H9 (cell line): ENCODE results near the gene SHMT2. TPM values are rescaled to one million over a fixed set of nuclear protein-coding genes. Genes with fewer than 3 reads are reported as not detected.

Source experiments
- DNase-seq: peaks from one replicate; pipeline ENCODE4 v3.0.0-alpha.2; 2017
- H2AFZ ChIP-seq: one replicate; pipeline ENCODE4 v1.6.1; 2013; ENCODE audit warnings: mild to moderate bottlenecking, low read length, control low read depth, moderate library complexity
- H2AK5ac ChIP-seq: 2 replicates; pipeline ENCODE4 v1.6.1; 2013; ENCODE audit warnings: low read length, control low read depth, mixed read lengths; ENCODE audit not compliant: insufficient read length
- H2BK120ac ChIP-seq: one replicate; pipeline ENCODE4 v1.6.1; 2013; ENCODE audit warnings: low read depth, mild to moderate bottlenecking, low read length, control low read depth, inconsistent platforms; ENCODE audit not compliant: poor library complexity, severe bottlenecking
- H2BK12ac ChIP-seq: 2 replicates; pipeline ENCODE4 v1.6.1; 2013; ENCODE audit warnings: low read length, control low read depth, mixed read lengths, low read depth; ENCODE audit not compliant: insufficient read length
- H2BK15ac ChIP-seq: 2 replicates; pipeline ENCODE4 v1.6.1; 2013; ENCODE audit warnings: low read depth, low read length, control low read depth
- H2BK20ac ChIP-seq: one replicate; pipeline ENCODE4 v1.6.1; 2013; ENCODE audit warnings: low read depth, mild to moderate bottlenecking, low read length, control low read depth, inconsistent platforms; ENCODE audit not compliant: poor library complexity, severe bottlenecking
- H2BK5ac ChIP-seq: 2 replicates; pipeline ENCODE4 v1.6.1; 2013; ENCODE audit warnings: low read length, control low read depth, mixed read lengths; ENCODE audit not compliant: insufficient read length
- H3K14ac ChIP-seq: 2 replicates; pipeline ENCODE4 v1.6.1; 2013; ENCODE audit warnings: low read length, control low read depth; ENCODE audit not compliant: insufficient read depth
- H3K18ac ChIP-seq: 2 replicates; pipeline ENCODE4 v1.6.1; 2013; ENCODE audit warnings: low read depth, mild to moderate bottlenecking, mixed read lengths, low read length, control low read depth; ENCODE audit not compliant: insufficient read length
- H3K23ac ChIP-seq: 2 replicates; pipeline ENCODE4 v1.6.1; 2013; ENCODE audit warnings: low read length, control low read depth, mixed read lengths, low read depth; ENCODE audit not compliant: insufficient read length
- H3K23me2 ChIP-seq: 2 replicates; pipeline ENCODE4 v1.6.1; 2013; ENCODE audit warnings: low read depth, mild to moderate bottlenecking, mixed read lengths, low read length, control low read depth; ENCODE audit not compliant: insufficient read length, poor library complexity, severe bottlenecking
- H3K27ac ChIP-seq: 2 replicates; pipeline ENCODE4 v1.5.1; 2013; ENCODE audit warnings: low read length, control low read depth, mixed read lengths, low read depth; ENCODE audit not compliant: insufficient read length
- H3K27me3 ChIP-seq: 2 replicates; pipeline ENCODE4 v1.6.1; 2013; ENCODE audit warnings: low read length, control low read depth, inconsistent platforms; ENCODE audit not compliant: insufficient read depth
- H3K4ac ChIP-seq: 2 replicates; pipeline ENCODE4 v1.6.1; 2013; ENCODE audit warnings: low read depth, mild to moderate bottlenecking, control low read depth, inconsistent platforms, low read length, moderate library complexity
- H3K4me1 ChIP-seq: 2 replicates; pipeline ENCODE4 v1.6.1; 2013; ENCODE audit warnings: low read length, control low read depth, inconsistent platforms; ENCODE audit not compliant: insufficient read depth
- H3K4me2 ChIP-seq: 2 replicates; pipeline ENCODE4 v1.6.1; 2013; ENCODE audit warnings: low read length, control low read depth, mixed read lengths; ENCODE audit not compliant: insufficient read length, insufficient read depth
- H3K56ac ChIP-seq: 2 replicates; pipeline ENCODE4 v1.6.1; 2013; ENCODE audit warnings: low read depth, mild to moderate bottlenecking, mixed read lengths, low read length, control low read depth; ENCODE audit not compliant: insufficient read length
- H3K79me1 ChIP-seq: 2 replicates; pipeline ENCODE4 v1.6.1; 2013; ENCODE audit warnings: low read depth, mild to moderate bottlenecking, moderate library complexity, low read length, control low read depth, inconsistent platforms; ENCODE audit not compliant: insufficient read depth, poor library complexity, severe bottlenecking
- H3K79me2 ChIP-seq: 2 replicates; pipeline ENCODE4 v1.6.1; 2013; ENCODE audit warnings: low read length, control low read depth, inconsistent platforms; ENCODE audit not compliant: insufficient read depth
- H3K9ac ChIP-seq: 2 replicates; pipeline ENCODE4 v1.6.1; 2013; ENCODE audit warnings: low read length, control low read depth, mixed read lengths; ENCODE audit not compliant: insufficient read length; ENCODE audit errors: extremely low read depth
- H3K9me3 ChIP-seq: one replicate; pipeline ENCODE4 v1.6.1; 2013; ENCODE audit warnings: low read depth, low read length, inconsistent platforms; ENCODE audit not compliant: control insufficient read depth
- H3T11ph ChIP-seq: one replicate; pipeline ENCODE4 v1.6.1; 2013; ENCODE audit warnings: mild to moderate bottlenecking, low read length, control low read depth, inconsistent platforms
- H4K20me1 ChIP-seq: one replicate; pipeline ENCODE4 v1.6.1; 2013; ENCODE audit not compliant: control insufficient read depth, insufficient read length, insufficient read depth
- H4K5ac ChIP-seq: 2 replicates; pipeline ENCODE4 v1.6.1; 2013; ENCODE audit warnings: low read depth, mild to moderate bottlenecking, mixed read lengths, low read length, control low read depth; ENCODE audit not compliant: insufficient read length
- H4K8ac ChIP-seq: replicated peaks from 2 replicates; pipeline ENCODE4 v1.6.1; 2013; ENCODE audit warnings: low read length, control low read depth, mixed read lengths, low read depth; ENCODE audit not compliant: insufficient read length
- H4K91ac ChIP-seq: 2 replicates; pipeline ENCODE4 v1.6.1; 2013; ENCODE audit warnings: low read depth, mild to moderate bottlenecking, moderate library complexity, mixed read lengths, low read length, control low read depth; ENCODE audit not compliant: insufficient read length
- H3K27ac Mint-ChIP-seq, 3 experiments: 2 replicates in 2 of 3; 3 replicates in 1 of 3; pipeline ENCODE4 v1.8.0; 2020 to 2021; ENCODE audit warnings: mixed read lengths in 3 of 3, mild to moderate bottlenecking in 1 of 3, moderate library complexity in 1 of 3
- H3K27me3 Mint-ChIP-seq: 2 replicates; pipeline ENCODE4 v1.8.0; 2021; ENCODE audit warnings: low read depth, mild to moderate bottlenecking, moderate library complexity, mixed read lengths
- H3K36me3 Mint-ChIP-seq, 3 experiments: 2 replicates in 2 of 3; 3 replicates in 1 of 3; pipeline ENCODE4 v1.8.0; 2020 to 2021; ENCODE audit warnings: low read depth in 3 of 3, mixed read lengths in 3 of 3; ENCODE audit not compliant: insufficient read depth in 1 of 3
- H3K4me1 Mint-ChIP-seq, 2 experiments: 2 replicates each; pipeline ENCODE4 v1.8.0; 2020; ENCODE audit warnings: mixed read lengths in 2 of 2
- H3K4me3 Mint-ChIP-seq, 2 experiments: 2 replicates in 1 of 2; 3 replicates in 1 of 2; pipeline ENCODE4 v1.8.0; 2020 to 2021; ENCODE audit warnings: mild to moderate bottlenecking in 2 of 2, mixed read lengths in 2 of 2, moderate library complexity in 1 of 2
- H3K9me3 Mint-ChIP-seq, 2 experiments: 2 replicates in 1 of 2; 3 replicates in 1 of 2; pipeline ENCODE4 v1.8.0; 2020; ENCODE audit warnings: mild to moderate bottlenecking in 2 of 2, mixed read lengths in 2 of 2, moderate library complexity in 1 of 2
- CTCF ChIP-seq: fragments of 200-600 bp; sonication (generic); conservative IDR thresholded peaks from 3 replicates; pipeline ENCODE4 v1.8.0; 2021; ENCODE audit warnings: antibody characterized with exemption, mild to moderate bottlenecking
- WGBS: extraction: QIAGEN DNeasy Blood & Tissue Kit; methylation state at CpG from one replicate; pipeline ENCODE4 v1.1.7; 2013; ENCODE audit warnings: missing lambda C conversion rate, low lambda C conversion rate, mixed read lengths; ENCODE audit not compliant: insufficient read length; ENCODE audit errors: extremely low coverage; 5-methylcytosine and 5-hydroxymethylcytosine counted together
- total RNA-seq: library from RNA; stranded (reverse); gene quantifications from 2 replicates; pipeline ENCODE4 v1.2.1, GENCODE V29; 2021

Gene SHMT2
- total RNA-seq, 1 experiment from 2014 or later: 260 TPM

- Histone ChIP-seq H3K9ac (no peak overlapping the region), H2AFZ (no peak overlapping the region), H3K14ac (no peak overlapping the region), H4K91ac (no peak overlapping the region), H3K56ac (no peak overlapping the region), H3T11ph (no peak overlapping the region), H4K20me1 (no peaks in the 10 kb centered on the region), H2AK5ac (no peak overlapping the region), H2BK5ac (no peak overlapping the region), H3K4ac (no peak overlapping the region), H2BK15ac (no peak overlapping the region), H3K4me1 (no peaks in the 10 kb centered on the region), H4K8ac (no peak overlapping the region), H3K79me2 (no peaks in the 10 kb centered on the region), H3K27ac (no peak overlapping the region), H3K18ac (no peak overlapping the region), H2BK120ac (no peak overlapping the region), H3K4me2 (no peak overlapping the region), H3K79me1 (no peaks in the 10 kb centered on the region), H3K9me3 (no peaks in the 10 kb centered on the region), H2BK20ac (no peak overlapping the region), H2BK12ac (no peak overlapping the region), H3K23me2 (no peaks in the 10 kb centered on the region), H4K5ac (no peak overlapping the region), H3K23ac (no peak overlapping the region), H3K27me3 (no peaks in the 10 kb centered on the region)
- Mint-ChIP-seq H3K9me3 (no peaks in the 10 kb centered on the region; a peak in 1 of 5 replicates), H3K4me1 (peaks cover 4 to 5% of the 10 kb centered on the region in 2 experiments), H3K4me3 (no peak overlapping the region), H3K36me3 (peaks cover 66 to 96% (median 95%) of the 10 kb centered on the region in 3 experiments), H3K27me3 (no peaks in the 10 kb centered on the region; the same call in 1 of the 2 replicates), H3K27ac (peak overlapping the region in 2 of 3 experiments; percentile 70 to 77; a peak in 2 of 7 replicates)
- no peak for TF ChIP-seq CTCF
- no CpG with 5 or more reads among the region's 21 CpGs for WGBS
- DNase-seq: no peak
Observed at GRCh38 chr12:57187222-57188089, 42.1 kb upstream of the SHMT2 start.
